HFFc6 (cell line): Measurements from ENCODE around the gene CLDN9. TPM values are rescaled to one million over a fixed set of nuclear protein-coding genes. Genes with fewer than 3 reads are reported as not detected.

ENCODE experiments used
- DNase-seq: peaks from one replicate; pipeline ENCODE4 v3.0.0-alpha.2; 2018
- H3K27ac Mint-ChIP-seq: 2 replicates; pipeline ENCODE4 v1.8.0; 2020; ENCODE audit warnings: mild to moderate bottlenecking, mixed read lengths
- H3K27me3 Mint-ChIP-seq: 2 replicates; pipeline ENCODE4 v1.8.0; 2021; ENCODE audit warnings: mild to moderate bottlenecking, moderate library complexity, mixed read lengths; ENCODE audit not compliant: insufficient read depth
- H3K36me3 Mint-ChIP-seq: 2 replicates; pipeline ENCODE4 v1.8.0; 2021; ENCODE audit warnings: low read depth, mixed read lengths
- H3K4me1 Mint-ChIP-seq: 2 replicates; pipeline ENCODE4 v1.8.0; 2020; ENCODE audit warnings: low read depth, mixed read lengths
- H3K4me3 Mint-ChIP-seq: 2 replicates; pipeline ENCODE4 v1.8.0; 2020; ENCODE audit warnings: mild to moderate bottlenecking, moderate library complexity, mixed read lengths
- H3K9me3 Mint-ChIP-seq: 2 replicates; pipeline ENCODE4 v1.8.0; 2020; ENCODE audit warnings: mild to moderate bottlenecking, mixed read lengths
- CTCF ChIP-seq: fragments of 200-600 bp; sonication (generic); IDR thresholded peaks from 2 replicates; pipeline ENCODE4 v1.5.0; 2021; ENCODE audit warnings: antibody characterized with exemption, mild to moderate bottlenecking
- total RNA-seq, 6 experiments: library from RNA; stranded (reverse); fragmentation: NEBNext Ultra II Directional; extraction: Animal tissue kit (Norgen Biotek cat#: 25700); gene quantifications; 2 replicates in 1 of 6; 3 replicates in 5 of 6; pipeline ENCODE4 v1.2.3, GENCODE V29; 2021

CLDN9 gene
- total RNA-seq, 6 experiments from 2014 or later: not detected

GRCh38 chr16:3059723-3060242 lies 47.1 kb downstream of the CLDN9 start:
- H3K4me1 Mint-ChIP-seq: peaks cover 8% of the 10 kb centered on the region
- H3K4me3 Mint-ChIP-seq: peak overlapping the region; percentile 85
- no peaks in the 10 kb centered on the region for H3K9me3 Mint-ChIP-seq
- no peak for TF ChIP-seq CTCF
- H3K27ac Mint-ChIP-seq: peak overlapping the region; percentile 84
- no peaks in the 10 kb centered on the region for H3K36me3 Mint-ChIP-seq
- peaks cover 4% of the 10 kb centered on the region for H3K27me3 Mint-ChIP-seq
- DNase-seq: no peak

- Mint-ChIP-seq H3K9me3 (no peaks in the 10 kb centered on the region), H3K36me3 (no peaks in the 10 kb centered on the region)
Observed at GRCh38 chr16:3060339-3061127, 47.8 kb downstream of the CLDN9 start.

GRCh38 chr16:3062553-3062952 lies 49.8 kb downstream of the CLDN9 start:
- H3K4me3 Mint-ChIP-seq: no peak overlapping the region
- no peak for DNase-seq
- no peak for TF ChIP-seq CTCF
- H3K27ac Mint-ChIP-seq: no peak overlapping the region
- H3K4me1 Mint-ChIP-seq: peaks cover 16% of the 10 kb centered on the region
- no peaks in the 10 kb centered on the region for H3K36me3 Mint-ChIP-seq
- no peaks in the 10 kb centered on the region for H3K9me3 Mint-ChIP-seq
- H3K27me3 Mint-ChIP-seq: peaks cover 2% of the 10 kb centered on the region

More at GRCh38 chr16:3060339-3061127, 47.8 kb downstream of the CLDN9 start:
- H3K4me1 Mint-ChIP-seq: peaks cover 14% of the 10 kb centered on the region
- DNase-seq: no peak
- TF ChIP-seq CTCF: no peak
- peak overlapping the region; percentile 84; the same call in 1 of the 2 replicates for H3K27ac Mint-ChIP-seq
- peak overlapping the region; percentile 85 for H3K4me3 Mint-ChIP-seq
- peaks cover 4% of the 10 kb centered on the region for H3K27me3 Mint-ChIP-seq

GRCh38 chr16:3063625-3064386 lies 51.1 kb downstream of the CLDN9 start:
- Mint-ChIP-seq H3K36me3 (no peaks in the 10 kb centered on the region), H3K4me3 (no peak overlapping the region), H3K27ac (no peak overlapping the region), H3K27me3 (peaks cover 2% of the 10 kb centered on the region), H3K4me1 (peaks cover 16% of the 10 kb centered on the region), H3K9me3 (no peaks in the 10 kb centered on the region)
- no peak for DNase-seq
- no peak for TF ChIP-seq CTCF

Other genes starting within 250 kb of the CLDN9 start
- gene ELOB, start 235.6 kb upstream of the CLDN9 start, total RNA-seq: 100 to 1,000 TPM; 329 to 403 (median 352) TPM
- not detected for gene PRSS33, start 225.4 kb upstream of the CLDN9 start, total RNA-seq
- not detected for gene PRSS41, start 214.5 kb upstream of the CLDN9 start, total RNA-seq
- gene PRSS21, start 195.7 kb upstream of the CLDN9 start, total RNA-seq: not detected
- gene ZG16B, start 182.6 kb upstream of the CLDN9 start, total RNA-seq: under 1 TPM in 4 of 6 experiments, not detected in 2; 0.41 to 0.68 (median 0.46) TPM
- not detected for gene PRSS22, start 154.8 kb upstream of the CLDN9 start, total RNA-seq
- gene FLYWCH2, start 129.7 kb upstream of the CLDN9 start, total RNA-seq: 10 to 100 TPM; 24.5 to 29.3 (median 26.1) TPM
- gene FLYWCH1, start 101.0 kb upstream of the CLDN9 start, total RNA-seq: 10 to 100 TPM; 30.3 to 34.9 (median 33.7) TPM
- not detected for gene KREMEN2, start 48.6 kb upstream of the CLDN9 start, total RNA-seq
- gene PAQR4, start 43.6 kb upstream of the CLDN9 start, total RNA-seq: 10 to 100 TPM in 5 of 6 experiments, 1 to 10 TPM in 1; 5.7 to 16.5 (median 13.7) TPM
- gene PKMYT1, start 32.5 kb upstream of the CLDN9 start, total RNA-seq: 10 to 100 TPM; 21.1 to 40.8 (median 36.7) TPM
- under 1 TPM in 1 of 6 experiments, not detected in 5; 0.21 TPM for gene CLDN6, start 5.3 kb downstream of the CLDN9 start, total RNA-seq
- gene TNFRSF12A, start 7.4 kb downstream of the CLDN9 start, total RNA-seq: 100 to 1,000 TPM; 392 to 451 (median 429) TPM
- 10 to 100 TPM; 54.6 to 90.3 (median 83.2) TPM for gene HCFC1R1, start 11.0 kb downstream of the CLDN9 start, total RNA-seq
- gene THOC6, start 11.1 kb downstream of the CLDN9 start, total RNA-seq: 10 to 100 TPM; 18.2 to 21.6 (median 19.9) TPM
- not detected for gene BICDL2, start 24.0 kb downstream of the CLDN9 start, total RNA-seq
- under 1 TPM in 3 of 6 experiments, not detected in 3; 0.05 to 0.17 (median 0.07) TPM for gene MMP25, start 33.6 kb downstream of the CLDN9 start, total RNA-seq
- 1 to 10 TPM in 5 of 6 experiments, under 1 TPM in 1; 1.00 to 2.3 (median 1.7) TPM for gene IL32, start 52.7 kb downstream of the CLDN9 start, total RNA-seq
- not detected for gene ZSCAN10, start 86.4 kb downstream of the CLDN9 start, total RNA-seq
- 10 to 100 TPM in 2 of 6 experiments, 1 to 10 TPM in 4; 7.6 to 10.2 (median 9.5) TPM for gene ZNF205, start 99.7 kb downstream of the CLDN9 start, total RNA-seq
- gene ZNF213, start 122.1 kb downstream of the CLDN9 start, total RNA-seq: 1 to 10 TPM; 5.9 to 7.3 (median 6.9) TPM
- not detected for gene OR1F1, start 175.3 kb downstream of the CLDN9 start, total RNA-seq
- gene ZNF200, start 222.2 kb downstream of the CLDN9 start, total RNA-seq: 1 to 10 TPM; 5.1 to 6.3 (median 5.7) TPM
- gene MEFV, start 243.7 kb downstream of the CLDN9 start, total RNA-seq: under 1 TPM in 1 of 6 experiments, not detected in 5; 0.09 TPM